Measurements from ENCODE around the gene PNPLA7. TPM values are rescaled to one million over a fixed set of nuclear protein-coding genes. Genes with fewer than 3 reads are reported as not detected.
"Not testable (repeated sequence)": the region's sequence is repeated elsewhere in the genome, so short reads cannot be mapped to it uniquely, and the experiment has no call there.

The PNPLA7 gene
- total RNA-seq, 1 experiment from 2014 or later = 0.27 TPM

DNA sequence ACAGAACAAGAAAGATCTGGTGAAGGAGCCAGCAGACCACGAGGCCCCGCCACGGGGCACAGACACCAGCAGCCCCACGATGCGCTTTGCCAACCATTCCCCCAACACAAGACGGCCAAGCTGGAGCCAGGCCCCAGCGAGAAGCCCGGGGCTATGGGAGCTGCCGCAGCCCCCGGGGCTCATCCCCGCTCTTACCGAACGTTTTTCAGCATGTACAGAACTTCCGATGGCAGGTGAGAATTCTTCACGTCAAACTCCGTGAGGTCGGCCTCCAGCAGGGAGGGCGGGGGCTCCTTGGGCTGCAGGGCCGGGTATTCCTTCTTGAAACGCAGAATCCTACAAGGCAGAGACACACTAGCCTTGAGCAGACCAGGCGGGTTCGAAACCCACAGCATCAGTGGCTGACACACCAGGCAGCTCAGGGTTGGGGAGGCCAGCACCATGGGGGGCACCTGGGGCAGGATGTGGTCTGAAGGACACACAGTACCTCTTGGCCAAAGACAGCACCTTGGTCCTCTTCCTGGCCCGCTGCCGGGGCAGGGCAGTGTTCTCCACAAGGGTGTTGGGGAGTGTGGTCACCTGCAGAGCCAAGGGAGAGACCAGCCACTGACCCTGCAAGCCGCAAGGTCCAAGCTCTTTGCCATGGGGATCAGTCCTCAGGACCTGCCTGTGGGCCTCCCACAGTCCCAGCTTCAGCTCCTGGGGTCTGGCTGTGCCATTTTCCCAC is 6.8 kb downstream of the PNPLA7 start:
- DNase-seq (ENCODE audit: low read depth) = no peak

DNA sequence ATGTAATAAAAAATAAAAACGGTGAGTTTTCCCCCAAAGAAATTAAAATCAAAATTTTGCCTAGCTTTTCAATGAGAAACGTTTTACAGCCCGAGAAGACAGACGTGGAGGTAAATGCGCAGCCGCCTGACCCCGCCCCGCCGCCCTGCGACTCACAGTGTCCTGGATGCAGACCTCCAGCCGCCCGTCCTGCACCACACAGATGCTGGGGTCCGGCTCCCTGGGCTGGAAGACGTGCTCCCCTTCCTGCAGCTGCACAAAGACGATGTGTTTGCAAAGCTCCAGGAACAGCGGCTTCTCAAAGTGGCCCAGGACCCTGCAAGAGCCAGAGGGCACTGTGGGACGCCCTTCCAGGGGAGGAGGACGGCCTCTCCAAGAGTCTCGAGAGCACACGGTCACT is 7.7 kb downstream of the PNPLA7 start:
- DNase-seq (ENCODE audit: low read depth) = no peak

DNA sequence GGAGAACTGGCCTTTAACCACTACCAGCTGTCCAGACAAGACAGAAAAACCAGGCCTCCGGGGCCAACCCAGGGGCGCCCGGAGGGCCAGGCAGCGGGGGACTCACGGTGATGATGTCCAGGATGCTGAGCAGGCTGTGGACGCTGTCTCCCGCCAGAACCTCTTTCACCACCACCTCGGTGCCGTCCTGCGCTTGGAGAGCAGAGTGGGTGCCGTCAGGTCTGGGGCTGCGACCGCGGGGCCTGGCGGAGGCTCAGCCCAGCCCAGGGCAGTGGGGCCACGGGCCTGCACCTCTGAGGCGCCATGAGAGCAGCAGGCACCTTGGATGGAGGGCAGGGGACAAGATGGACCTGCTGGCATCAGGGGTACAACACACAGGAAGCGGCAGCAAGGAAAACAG is 9.7 kb downstream of the PNPLA7 start:
- DNase-seq (ENCODE audit: low read depth) = no peak

DNA sequence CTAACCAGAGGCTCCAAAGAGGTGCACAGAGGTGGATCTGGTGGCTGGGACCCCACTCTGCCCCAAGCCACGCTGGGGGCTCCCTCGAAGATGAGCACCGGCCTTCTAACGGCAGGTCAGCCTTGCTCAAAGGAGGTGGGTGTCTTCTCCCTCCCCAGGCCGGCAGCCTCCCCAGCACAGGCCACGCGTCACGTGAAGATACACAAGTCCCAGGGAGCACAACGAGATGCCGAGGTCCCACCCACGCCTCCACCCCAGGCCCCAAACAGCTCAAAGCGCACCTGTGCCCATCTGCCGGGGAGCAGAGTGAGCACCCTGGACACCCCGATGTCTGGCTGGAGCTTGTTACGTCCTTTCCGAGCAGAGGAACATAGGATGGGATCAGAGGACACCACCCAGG is 12.1 kb downstream of the PNPLA7 start:
- DNase-seq (ENCODE audit: low read depth) = no peak

DNA sequence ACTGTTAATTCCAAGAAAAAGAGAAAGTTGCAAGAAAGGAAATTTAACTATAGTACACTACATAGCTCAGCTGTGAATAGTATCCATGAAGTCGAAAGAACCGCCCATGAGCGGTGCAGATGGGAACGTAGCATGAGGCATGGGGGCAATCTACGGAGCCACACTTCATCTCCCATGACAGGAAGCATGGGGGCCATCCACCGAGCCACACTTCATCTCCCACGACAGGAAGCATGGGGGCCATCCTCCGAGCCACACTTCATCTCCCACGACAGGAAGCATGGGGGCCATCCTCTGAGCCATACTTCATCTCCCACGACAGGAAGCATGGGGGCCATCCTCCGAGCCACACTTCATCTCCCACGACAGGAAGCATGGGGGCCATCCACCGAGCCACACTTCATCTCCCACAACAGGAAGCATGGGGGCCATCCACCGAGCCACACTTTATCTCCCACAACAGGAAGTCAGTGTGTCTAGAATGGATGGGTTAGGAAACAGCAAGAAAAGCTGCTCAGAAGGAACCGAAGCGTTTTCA is 13.5 kb downstream of the PNPLA7 start:
- not testable (repeated sequence) for DNase-seq (ENCODE audit: low read depth)

DNA sequence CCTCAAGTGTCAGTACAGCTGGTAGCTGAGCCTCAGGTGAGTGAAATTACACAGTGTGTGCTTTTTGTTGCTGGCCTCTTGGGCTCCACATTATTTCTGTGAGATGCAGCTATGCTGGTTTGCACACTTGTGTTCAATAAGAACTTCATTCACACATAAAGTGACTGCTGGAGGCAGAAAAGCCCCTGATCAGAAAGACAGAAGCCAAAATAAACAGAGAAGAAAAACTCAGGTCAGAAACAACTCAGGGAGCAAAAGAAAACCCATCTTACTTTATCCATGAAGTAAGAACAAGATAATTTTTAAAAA is 15.1 kb downstream of the PNPLA7 start:
- DNase-seq (ENCODE audit: low read depth) = no peak

DNA sequence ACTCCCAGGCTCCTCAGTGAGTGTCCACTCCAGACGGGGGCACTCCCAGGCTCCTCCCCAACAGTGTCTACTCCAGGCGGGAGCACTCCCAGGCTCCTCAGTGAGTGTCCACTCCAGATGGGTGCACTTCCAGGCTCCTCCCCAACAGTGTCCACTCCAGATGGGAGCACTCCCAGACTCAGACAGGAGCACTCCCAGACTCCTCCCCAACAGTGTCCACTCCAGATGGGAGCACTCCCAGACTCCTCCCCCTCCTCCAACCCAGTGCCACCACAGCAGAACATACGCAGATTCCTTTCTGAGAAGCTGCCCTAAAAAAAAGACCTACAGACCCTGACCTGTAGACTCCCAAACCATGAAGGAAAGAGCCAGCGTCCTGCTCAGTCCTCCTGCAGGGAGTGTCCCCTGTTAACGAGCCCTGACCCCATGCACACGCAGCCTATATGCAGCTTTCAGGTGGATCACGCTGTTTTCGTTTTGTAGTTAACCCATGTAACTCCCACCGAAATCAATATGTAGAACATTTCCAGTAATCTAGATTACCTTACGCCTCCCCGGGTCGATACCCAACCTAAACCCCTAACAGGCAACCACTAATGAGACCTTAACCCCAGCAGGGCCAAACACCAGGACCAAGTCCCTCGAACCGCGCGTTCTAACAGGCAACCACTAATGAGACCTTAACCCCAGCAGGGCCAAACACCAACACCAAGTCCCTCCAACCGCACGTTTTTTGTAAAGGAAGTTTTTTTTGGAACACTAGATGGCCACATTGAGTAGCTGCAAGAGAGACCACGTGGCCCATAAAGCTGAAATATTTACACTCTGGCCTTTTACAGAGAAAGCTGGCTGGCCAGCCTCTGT is 15.7 kb downstream of the PNPLA7 start:
- DNase-seq (ENCODE audit: low read depth) = peak; percentile 68

DNA sequence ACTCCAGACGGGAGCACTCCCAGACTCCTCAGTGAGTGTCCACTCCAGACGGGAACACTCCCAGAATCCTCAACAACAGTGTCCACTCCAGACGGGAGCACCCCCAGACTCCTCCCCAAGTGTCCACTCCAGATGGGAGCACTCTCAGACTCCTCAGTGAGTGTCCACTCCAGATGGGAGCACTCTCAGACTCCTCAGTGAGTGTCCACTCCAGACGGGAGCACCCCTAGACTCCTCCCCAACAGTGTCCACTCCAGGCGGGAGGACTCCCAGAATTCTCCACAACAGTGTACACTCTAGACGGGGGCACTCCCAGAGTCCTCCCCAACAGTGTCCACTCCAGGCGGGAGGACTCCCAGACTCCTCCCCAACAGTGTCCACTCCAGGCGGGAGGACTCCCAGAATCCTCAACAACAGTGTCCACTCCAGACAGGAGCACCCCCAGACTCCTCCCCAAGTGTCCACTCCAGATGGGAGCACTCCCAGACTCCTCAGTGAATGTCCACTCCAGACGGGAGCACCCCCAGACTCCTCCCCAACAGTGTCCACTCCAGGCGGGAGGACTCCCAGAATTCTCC is 17.2 kb downstream of the PNPLA7 start:
- not testable (repeated sequence) for DNase-seq (ENCODE audit: low read depth)

DNA sequence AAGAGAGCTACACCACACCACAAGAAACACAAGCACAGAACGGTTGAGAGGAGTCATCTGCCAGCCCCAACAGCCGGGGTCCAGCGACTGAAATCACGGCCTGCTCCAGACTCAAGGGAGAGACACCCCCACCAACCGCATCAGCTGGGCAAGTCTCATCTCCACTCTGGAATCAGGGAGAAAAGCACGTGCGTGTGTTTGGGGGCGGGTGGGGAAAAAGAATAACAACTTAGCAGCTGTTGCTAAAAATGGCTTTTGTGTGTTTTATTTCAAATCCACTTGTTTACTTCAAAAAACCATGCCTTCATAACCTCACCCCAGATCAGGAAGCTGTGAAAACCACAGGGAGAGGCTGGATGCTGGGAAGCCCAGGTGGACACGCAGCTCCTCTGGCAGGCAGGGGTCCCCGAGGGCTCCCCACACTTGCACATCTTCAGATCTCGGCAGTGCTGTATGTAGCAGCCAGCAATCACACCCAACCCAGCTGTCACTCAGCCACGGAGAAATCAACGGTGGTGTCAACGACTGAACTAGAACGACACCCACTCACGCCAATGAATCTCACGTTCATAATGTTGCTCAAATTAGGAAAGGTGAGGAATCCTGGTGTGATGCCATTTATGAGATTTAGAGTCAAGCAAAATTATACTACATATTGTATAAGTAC is 19.0 kb downstream of the PNPLA7 start:
- no peak for DNase-seq (ENCODE audit: low read depth)

DNA sequence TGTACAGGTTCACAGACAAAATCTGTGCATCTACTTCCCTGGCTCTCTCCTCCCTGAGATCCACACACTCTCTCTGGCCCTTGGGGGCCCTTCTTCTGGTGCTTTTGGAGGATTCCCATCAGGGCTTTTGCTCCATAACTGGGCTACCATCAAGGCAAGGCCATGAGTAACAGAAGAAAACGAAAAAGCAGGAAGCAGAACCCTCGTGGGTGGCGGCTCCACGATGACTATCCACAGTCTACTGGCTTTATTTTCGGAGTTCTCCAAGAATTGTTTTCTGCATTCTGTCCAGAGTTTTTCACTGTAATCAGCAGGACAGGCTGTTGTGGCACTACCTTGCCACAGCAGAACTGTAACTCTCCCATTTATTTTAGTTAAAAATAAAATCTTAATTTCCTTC is 19.9 kb downstream of the PNPLA7 start:
- no peak for DNase-seq (ENCODE audit: low read depth)

DNA sequence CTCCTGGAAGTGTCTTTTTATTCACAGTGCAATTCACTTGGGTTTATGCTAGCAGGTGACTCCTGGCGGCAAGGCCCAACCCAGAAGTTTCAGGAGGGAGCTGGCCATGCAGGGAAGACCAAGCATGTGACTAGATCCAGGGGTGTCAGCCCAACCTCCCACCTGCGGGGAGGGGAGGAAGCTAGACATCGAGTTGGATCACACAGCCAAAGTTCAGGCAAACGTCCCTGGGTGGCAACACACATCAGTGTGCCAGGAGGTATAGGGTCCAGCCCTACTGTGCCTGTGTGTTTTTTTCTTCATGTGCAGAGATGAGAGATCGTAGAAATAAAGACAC is 25.3 kb downstream of the PNPLA7 start:
- no peak for DNase-seq (ENCODE audit: low read depth)

DNA sequence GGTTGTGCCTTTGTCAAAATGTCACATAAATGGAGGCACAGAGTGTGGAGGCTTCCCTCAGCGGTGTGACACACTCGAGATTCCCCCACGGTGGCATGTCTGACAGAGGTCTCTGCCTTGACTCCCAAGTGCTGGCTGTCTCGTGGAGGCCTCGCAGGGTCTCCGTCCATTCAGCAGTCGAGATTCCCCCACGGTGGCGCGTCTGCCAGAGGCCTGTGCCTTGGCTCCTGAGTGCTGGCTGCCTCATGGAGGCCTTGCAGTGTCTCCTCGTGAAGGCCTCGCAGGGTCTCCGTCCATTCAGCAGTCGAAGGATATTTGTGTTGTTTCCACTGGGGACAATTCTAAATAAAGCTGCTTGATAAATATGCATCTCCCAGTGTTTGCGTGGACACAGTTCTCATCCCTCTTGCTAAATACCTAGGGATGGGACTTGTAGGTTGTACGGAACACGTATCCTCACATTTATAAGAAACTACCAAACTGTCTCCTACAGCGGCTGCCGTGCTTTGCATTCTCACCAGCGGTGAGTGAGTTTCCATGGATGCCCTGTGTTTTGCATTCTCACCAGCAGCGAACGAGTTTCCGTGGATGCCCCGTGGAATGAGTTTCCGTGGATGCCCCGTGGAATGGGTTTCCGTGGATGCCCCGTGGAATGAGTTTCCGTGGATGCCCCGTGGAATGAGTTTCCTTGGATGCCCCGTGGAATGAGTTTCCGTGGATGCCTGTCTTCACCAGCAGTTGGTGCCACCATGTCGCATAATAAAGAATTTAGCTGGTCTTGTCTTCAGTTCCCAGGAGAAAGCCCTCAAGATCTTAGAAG is 25.8 kb downstream of the PNPLA7 start:
- DNase-seq (ENCODE audit: low read depth) = no peak

DNA sequence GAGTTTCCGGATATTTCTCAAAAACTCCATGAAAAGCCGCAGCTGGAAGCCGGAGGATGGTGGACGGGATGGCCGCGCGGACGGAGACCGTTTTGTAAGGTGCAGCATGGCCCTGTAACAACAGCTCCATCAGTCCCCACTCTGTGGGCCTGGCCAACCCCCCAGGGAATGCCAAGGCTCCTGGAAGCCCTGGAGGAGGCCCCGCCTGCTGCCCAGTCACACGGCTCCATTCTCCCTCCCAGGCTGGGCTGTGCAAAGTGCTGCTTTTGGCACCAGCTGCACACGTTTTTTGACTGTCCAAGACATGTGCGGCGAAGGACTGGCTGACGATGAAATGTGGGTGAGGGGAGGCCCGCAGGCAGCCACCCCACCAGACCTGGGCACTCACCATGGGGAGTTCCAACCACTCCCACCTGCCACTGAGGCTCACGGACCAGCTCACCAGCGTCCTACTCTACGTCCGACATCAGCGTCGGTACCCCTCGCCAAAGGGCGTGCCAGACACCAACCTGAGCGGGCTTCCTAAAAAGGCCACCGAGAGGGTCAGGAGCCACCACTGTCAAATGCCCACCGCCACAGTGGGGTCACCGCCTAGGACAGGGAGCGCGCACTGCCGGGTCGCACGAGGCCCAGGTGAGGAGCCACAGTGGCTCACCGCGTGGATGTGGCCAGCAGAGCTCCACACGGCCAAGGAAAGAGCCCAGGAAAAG is 27.3 kb downstream of the PNPLA7 start:
- DNase-seq (ENCODE audit: low read depth) = no peak

DNA sequence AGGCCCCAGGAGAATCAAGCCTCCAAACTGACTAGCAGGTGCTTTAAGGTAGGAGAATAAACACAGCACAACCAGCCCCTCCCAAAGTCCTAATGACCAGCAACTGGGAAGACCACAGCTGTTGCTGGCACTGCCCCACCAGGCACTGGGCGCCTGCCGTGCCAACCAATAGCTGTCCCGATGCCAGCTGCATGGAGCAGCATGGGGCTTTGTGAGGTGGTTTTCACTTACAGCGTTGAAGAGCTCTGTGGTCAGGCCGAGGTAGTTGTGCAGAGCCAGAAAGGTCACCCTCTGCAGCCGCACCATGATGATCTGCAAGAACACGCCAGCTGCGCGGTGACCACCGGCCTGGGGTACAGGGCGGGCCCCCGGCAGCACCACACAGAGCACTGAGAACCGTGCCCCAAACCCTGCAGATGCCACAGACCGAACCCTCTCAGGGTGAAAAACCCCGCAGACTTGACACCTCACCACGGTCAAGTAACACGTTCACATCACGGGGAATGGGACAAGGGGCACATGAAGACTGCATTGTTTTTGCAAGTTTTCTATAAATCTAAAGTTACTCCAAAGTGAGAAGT is 28.7 kb downstream of the PNPLA7 start:
- DNase-seq (ENCODE audit: low read depth) = no peak

DNA sequence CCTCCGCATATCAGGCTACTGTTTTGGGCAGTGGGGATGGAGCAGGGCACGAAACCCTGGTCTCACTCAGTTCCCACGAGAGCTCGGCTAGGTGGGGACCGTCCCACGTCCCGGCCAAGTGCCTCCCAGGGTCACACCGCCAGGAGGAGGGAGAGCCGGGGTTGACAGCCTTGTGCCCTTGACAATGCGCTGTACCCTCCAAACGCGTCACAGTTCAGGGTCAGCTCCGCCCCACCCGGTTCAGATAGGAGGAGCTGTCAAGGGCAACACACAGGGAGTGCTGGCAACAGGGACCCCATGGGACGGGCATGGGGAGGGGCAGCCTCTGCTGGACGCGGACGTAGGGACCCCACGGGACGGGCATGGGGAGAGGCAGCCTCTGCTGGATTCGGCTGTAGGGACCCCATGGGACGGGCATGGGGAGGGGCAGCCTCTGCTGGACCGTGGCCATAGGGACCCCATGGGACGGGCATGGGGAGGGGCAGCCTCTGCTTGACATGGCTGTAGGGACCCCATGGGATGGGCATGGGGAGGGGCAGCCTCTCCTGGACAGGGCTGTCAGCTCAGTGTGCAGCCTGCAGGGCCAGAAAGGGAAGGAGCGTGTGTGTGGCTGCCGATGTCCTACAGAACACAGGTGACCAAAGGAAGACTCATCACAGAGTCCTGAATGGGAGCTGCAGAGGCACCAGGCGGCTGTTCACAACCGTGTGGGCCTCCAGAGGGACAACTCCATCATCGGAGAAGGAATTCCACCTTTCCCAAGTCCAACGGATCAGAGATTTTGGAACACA is 29.4 kb downstream of the PNPLA7 start:
- DNase-seq (ENCODE audit: low read depth) = no peak

DNA sequence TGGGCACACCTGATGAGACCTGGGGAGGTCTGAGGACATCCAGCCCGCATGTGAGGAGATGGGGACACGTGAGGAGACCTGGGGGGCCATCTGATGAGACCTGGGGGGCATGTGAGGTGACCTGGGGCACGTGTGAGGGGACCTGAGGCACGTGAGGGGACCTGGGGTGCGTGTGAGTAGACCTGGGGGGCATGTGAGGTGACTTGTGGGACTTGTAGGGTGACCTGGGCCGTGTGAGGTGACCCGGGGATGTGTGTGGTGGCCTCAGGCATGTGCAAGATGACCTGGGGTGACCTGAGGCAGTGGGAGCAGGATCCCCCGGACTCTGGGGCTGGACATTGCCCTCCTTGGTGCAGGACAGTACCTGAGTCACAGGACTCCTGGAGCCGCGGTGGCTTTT is 30.6 kb downstream of the PNPLA7 start:
- no peak for DNase-seq (ENCODE audit: low read depth)

DNA sequence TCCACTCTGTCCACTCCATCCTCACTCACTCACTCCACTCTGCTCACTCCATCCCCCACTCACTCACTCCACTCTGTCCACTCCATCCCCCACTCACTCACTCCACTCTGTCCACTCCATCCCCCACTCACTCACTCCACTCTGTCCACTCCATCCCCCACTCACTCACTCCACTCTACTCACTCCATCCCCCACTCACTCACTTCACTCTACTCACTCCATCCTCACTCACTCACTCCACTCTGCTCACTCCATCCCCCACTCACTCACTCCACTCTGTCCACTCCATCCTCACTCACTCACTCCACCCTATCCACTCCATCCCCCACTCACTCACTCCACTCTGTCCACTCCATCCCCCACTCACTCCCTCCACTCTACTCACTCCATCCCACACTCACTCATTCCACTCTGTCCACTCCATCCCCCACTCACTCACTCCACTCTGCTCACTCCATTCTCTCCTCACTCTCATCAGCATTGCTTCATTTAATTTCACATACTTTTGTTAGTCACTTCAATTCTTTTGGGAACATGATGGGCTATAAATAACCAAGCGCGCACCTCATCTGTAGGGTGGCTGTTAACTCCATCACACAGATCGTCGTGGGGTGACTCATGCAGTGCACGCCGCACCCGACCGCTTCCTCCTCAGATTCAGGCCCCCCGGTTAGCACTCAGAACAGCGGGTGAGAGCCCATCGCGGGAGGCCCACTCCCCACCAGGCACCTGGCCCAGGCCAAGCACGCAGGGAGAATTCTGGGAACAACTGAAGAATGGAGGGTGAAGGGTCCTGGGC is 31.3 kb downstream of the PNPLA7 start:
- not testable (repeated sequence) for DNase-seq (ENCODE audit: low read depth)

DNA sequence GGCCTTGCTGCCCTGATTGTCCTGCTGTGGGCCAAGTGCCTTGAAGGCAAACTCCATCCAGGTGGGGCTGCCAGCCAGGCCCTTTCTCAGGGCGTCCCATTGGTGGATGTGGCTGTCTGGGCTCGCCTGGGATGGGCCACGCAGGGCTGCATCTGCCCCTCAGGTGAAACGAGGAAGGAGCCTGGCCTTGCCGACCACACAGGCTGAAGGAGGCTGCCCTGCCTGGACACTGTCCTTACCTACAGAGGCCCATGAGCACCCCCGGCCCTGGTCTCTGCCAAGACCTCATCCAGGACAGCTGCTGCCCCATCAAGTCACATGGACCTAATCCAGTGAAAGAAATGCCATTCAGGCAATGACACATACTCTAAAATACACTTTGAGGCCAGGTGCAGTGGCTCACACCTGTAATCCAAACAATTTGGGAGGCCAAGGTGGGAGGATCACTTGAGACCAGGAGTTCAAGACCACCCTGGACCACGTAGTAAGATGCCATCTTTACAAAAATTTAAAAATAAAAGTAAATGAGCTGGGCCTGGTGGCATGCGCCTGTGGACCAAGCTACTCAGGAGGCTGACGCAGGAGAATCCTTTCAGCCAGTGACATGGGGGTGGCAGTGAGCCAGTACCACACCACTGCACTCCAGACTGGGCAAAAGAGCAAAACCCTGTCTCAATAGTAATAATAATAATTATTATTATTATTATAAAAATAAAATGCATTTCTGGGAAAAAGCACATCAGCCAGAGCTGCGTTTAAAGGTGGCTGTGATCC is 33.9 kb downstream of the PNPLA7 start:
- DNase-seq (ENCODE audit: low read depth) = peak; percentile 32

All from M059J (cell line).